HG03439 (cell line): Measurements from ENCODE around the gene CYFIP1.

Source experiments
- ATAC-seq: cut with Tn5 transposase; IDR thresholded peaks from one replicate; pipeline ENCODE4 v1.9.1; 2021; ENCODE audit warnings: mild to moderate bottlenecking, moderate library complexity; ENCODE audit not compliant: unreplicated experiment

The CYFIP1 gene

GRCh38 chr15:22872936-22873701, 107.0 kb downstream of the CYFIP1 start:
- no peak for ATAC-seq

GRCh38 chr15:22871481-22872086, 108.6 kb downstream of the CYFIP1 start:
- no peak for ATAC-seq

- no peak for ATAC-seq
Measured at GRCh38 chr15:22870865-22871264, 109.3 kb downstream of the CYFIP1 start.

- ATAC-seq: no peak
Measured at GRCh38 chr15:22869856-22870255, 110.3 kb downstream of the CYFIP1 start.

- ATAC-seq: no peak
Measured at GRCh38 chr15:22868928-22869327, 111.2 kb downstream of the CYFIP1 start.

GRCh38 chr15:22868495-22868894, 111.7 kb downstream of the CYFIP1 start:
- no peak for ATAC-seq

- ATAC-seq: no peak
Measured at GRCh38 chr15:22867886-22868285, 112.3 kb downstream of the CYFIP1 start.

- no peak for ATAC-seq
Measured at GRCh38 chr15:22866079-22866478, 114.1 kb downstream of the CYFIP1 start.

- ATAC-seq: no peak
Measured at GRCh38 chr15:22863356-22863755, 116.8 kb downstream of the CYFIP1 start.

- ATAC-seq: no peak
Measured at GRCh38 chr15:22861161-22861560, 119.0 kb downstream of the CYFIP1 start.

- no peak for ATAC-seq
Measured at GRCh38 chr15:22856659-22857058, 123.5 kb downstream of the CYFIP1 start.

GRCh38 chr15:22855791-22856190, 124.4 kb downstream of the CYFIP1 start:
- no peak for ATAC-seq

GRCh38 chr15:22851513-22851912, 128.7 kb downstream of the CYFIP1 start:
- no peak for ATAC-seq

- no peak for ATAC-seq
Measured at GRCh38 chr15:22850055-22850454, 130.1 kb downstream of the CYFIP1 start.

- ATAC-seq: no peak
Measured at GRCh38 chr15:22846073-22846472, 134.1 kb downstream of the CYFIP1 start.

GRCh38 chr15:22845289-22845900, 134.8 kb downstream of the CYFIP1 start:
- no peak for ATAC-seq

- no peak for ATAC-seq
Measured at GRCh38 chr15:22844421-22845288, 135.5 kb downstream of the CYFIP1 start.

- ATAC-seq: no peak
Measured at GRCh38 chr15:22839046-22839695, 141.0 kb downstream of the CYFIP1 start.

GRCh38 chr15:22838292-22839042, 141.7 kb downstream of the CYFIP1 start, which contains the start of gene NIPA2:
Gene NIPA2, plus strand, starts transcription at chr15:22838666. Its CDS starts 13,066 bp downstream, at chr15:22851732.
- peak; percentile 91 for ATAC-seq

GRCh38 chr15:22831473-22831872, 148.7 kb downstream of the CYFIP1 start:
- ATAC-seq: no peak
